Measurements from ENCODE around the gene SIPA1L3.
A peak's percentile ranks its signal among the peaks of the same experiment; 100 is the strongest.

SIPA1L3 gene

DNA sequence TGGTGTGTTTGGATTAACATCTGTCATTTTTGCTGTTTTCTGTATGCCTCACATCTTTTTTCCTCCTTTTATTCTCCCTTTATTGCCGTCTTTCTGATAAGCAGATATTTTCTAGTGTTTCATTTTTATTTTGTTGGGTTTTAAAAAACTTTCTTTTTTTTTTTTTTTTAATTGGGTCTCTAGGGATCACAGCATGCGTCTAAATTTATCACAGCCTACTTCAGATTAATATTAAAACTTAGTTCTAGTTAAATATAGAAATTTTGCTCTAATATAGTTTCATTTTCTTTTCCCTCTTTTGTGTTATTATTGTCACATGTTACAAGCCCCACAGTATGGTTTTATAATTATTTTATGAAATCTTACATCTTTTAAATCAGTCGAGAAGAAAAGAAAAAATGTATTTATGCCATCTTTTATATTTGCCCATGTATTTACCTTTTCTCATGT, 52.7 kb downstream of the SIPA1L3 start:
- H3K4me3 ChIP-seq (ENCODE audit: low read depth, low read length), result no peak overlapping the region
- TF ChIP-seq, protein P1, sequence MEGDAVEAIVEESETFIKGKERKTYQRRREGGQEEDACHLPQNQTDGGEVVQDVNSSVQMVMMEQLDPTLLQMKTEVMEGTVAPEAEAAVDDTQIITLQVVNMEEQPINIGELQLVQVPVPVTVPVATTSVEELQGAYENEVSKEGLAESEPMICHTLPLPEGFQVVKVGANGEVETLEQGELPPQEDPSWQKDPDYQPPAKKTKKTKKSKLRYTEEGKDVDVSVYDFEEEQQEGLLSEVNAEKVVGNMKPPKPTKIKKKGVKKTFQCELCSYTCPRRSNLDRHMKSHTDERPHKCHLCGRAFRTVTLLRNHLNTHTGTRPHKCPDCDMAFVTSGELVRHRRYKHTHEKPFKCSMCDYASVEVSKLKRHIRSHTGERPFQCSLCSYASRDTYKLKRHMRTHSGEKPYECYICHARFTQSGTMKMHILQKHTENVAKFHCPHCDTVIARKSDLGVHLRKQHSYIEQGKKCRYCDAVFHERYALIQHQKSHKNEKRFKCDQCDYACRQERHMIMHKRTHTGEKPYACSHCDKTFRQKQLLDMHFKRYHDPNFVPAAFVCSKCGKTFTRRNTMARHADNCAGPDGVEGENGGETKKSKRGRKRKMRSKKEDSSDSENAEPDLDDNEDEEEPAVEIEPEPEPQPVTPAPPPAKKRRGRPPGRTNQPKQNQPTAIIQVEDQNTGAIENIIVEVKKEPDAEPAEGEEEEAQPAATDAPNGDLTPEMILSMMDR (IDR thresholded peaks at IDR 0.05; ENCODE audit: low read depth, low read length), result no peak
- TF ChIP-seq, protein P2, sequence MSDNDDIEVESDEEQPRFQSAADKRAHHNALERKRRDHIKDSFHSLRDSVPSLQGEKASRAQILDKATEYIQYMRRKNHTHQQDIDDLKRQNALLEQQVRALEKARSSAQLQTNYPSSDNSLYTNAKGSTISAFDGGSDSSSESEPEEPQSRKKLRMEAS (IDR thresholded peaks at IDR 0.05; ENCODE audit: low read depth, low read length), result no peak
- TF ChIP-seq MYC (IDR thresholded peaks at IDR 0.05; ENCODE audit: low read depth, low read length), result no peak
- TF ChIP-seq POLR2A (IDR thresholded peaks at IDR 0.05; ENCODE audit: extremely low read depth, insufficient read length), result no peak
- DNase-seq (ENCODE audit: low read depth), result no peak

DNA sequence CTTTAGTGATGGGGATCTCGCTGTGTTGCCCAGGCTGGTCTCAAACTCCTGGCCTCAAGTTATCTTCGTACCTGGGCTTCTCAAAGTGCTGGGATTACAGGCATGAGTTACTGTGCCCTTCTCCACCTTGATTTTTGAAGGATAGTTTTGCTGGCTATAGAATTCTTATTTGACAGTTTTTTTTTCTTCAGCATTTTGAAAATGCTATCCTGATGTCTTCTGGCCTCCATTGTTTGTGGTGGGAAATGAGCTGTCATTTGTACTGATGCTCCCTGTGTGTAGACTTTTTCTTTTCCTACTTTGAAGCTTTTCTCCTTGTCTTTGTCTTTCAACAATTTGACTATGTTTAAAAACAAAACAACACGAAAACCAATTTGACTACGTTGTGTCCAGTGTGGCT, 54.2 kb downstream of the SIPA1L3 start:
- DNase-seq (ENCODE audit: low read depth), result no peak
- TF ChIP-seq, protein P1 (IDR thresholded peaks at IDR 0.05; ENCODE audit: low read depth, low read length), result no peak
- TF ChIP-seq, protein P2 (IDR thresholded peaks at IDR 0.05; ENCODE audit: low read depth, low read length), result no peak
- TF ChIP-seq MYC (IDR thresholded peaks at IDR 0.05; ENCODE audit: low read depth, low read length) (no peak), POLR2A (IDR thresholded peaks at IDR 0.05; ENCODE audit: extremely low read depth, insufficient read length) (no peak)
- no peak overlapping the region for H3K4me3 ChIP-seq (ENCODE audit: low read depth, low read length)

DNA sequence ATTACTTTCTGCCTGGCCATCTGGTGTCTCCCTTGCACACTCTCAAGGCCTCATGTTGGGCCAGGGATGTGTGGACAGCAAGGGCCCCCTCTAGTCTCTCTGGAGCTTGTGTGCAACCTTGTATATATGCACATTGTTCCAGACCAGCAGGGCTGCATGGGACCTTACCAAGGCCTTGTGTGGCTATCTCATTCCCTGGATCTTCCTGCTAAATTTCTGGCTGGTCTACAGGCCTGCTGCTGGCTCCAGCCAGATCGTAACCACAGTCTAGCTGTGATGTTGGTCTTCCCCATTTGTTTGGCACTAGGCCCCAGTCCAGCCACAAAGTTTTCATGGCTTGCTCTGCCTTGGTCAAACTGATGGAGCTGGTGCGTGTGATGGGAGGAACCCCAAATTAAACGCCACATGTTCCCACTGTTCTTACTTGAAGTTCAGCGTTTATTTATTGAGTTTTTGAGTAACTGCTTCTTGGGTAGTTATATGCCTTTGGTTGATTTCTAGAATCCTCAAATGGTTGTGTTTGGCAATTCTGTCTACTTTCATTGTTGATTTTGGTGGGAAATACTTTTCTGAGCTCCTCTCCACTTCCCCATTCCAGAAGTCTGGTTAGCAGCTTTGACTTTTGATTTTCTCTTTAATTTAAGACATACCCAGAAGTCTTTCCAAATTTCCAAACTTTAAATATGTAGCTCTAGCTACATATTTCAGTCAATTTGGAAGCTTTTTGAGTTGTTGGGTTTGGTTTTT, 56.4 kb downstream of the SIPA1L3 start:
- TF ChIP-seq POLR2A (IDR thresholded peaks at IDR 0.05; ENCODE audit: extremely low read depth, insufficient read length) (no peak), MYC (IDR thresholded peaks at IDR 0.05; ENCODE audit: low read depth, low read length) (no peak)
- TF ChIP-seq, protein P1 (IDR thresholded peaks at IDR 0.05; ENCODE audit: low read depth, low read length), result no peak
- TF ChIP-seq, protein P2 (IDR thresholded peaks at IDR 0.05; ENCODE audit: low read depth, low read length), result no peak
- no peak overlapping the region for H3K4me3 ChIP-seq (ENCODE audit: low read depth, low read length)
- peak; percentile 24 for DNase-seq (ENCODE audit: low read depth)

DNA sequence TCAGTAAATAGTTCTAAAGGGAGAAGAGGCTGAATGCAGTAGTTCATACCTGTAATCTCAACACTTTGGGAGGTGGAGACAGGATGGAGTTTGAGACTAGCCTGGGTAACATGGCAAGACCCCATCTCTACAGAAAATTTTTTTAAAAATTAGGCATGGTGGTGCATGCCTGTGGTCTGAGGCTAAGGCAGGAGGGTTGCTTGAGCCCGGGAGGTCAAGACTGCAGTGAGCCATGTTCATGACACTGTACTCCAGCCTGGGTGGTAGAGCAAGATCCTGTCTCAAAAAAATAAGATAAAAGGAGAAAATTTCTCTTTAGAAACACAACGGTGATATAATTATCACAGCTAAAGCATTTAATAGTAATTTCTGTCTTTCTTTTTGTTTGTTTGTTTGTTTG, 57.1 kb downstream of the SIPA1L3 start:
- no peak for DNase-seq (ENCODE audit: low read depth)
- no peak overlapping the region for H3K4me3 ChIP-seq (ENCODE audit: low read depth, low read length)
- TF ChIP-seq, protein P2 (IDR thresholded peaks at IDR 0.05; ENCODE audit: low read depth, low read length), result no peak
- TF ChIP-seq, protein P1 (IDR thresholded peaks at IDR 0.05; ENCODE audit: low read depth, low read length), result no peak
- no peak for TF ChIP-seq POLR2A (IDR thresholded peaks at IDR 0.05; ENCODE audit: extremely low read depth, insufficient read length)
- TF ChIP-seq MYC (IDR thresholded peaks at IDR 0.05; ENCODE audit: low read depth, low read length), result no peak

DNA sequence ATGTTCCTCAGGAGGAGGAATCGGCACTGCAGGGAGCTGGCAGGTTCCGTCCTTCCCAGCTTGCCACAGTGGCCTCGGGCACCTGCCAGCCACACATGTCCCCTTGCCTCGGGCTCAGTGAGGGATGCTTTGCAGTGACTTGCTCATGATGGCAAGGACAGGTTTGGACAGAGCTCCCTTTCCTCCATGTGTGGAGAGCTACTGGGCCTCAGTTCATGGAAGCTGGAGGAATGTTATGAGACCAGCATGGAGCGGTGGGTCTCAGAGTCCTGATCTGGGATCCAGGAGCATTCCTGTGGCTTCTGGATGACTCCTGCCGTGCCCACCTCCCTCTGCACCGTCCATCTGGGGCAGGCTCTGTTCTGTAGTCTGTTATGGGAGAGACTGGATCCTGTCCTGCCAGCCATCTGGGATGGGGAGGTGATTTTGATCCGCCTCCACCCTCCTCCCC, 59.2 kb downstream of the SIPA1L3 start:
- H3K4me3 ChIP-seq (ENCODE audit: low read depth, low read length), result no peak overlapping the region
- no peak for DNase-seq (ENCODE audit: low read depth)

More for the DNA sequence above, 59.2 kb downstream of the SIPA1L3 start:
- TF ChIP-seq POLR2A (IDR thresholded peaks at IDR 0.05; ENCODE audit: extremely low read depth, insufficient read length) (no peak), MYC (IDR thresholded peaks at IDR 0.05; ENCODE audit: low read depth, low read length) (no peak)
- TF ChIP-seq, protein P1 (IDR thresholded peaks at IDR 0.05; ENCODE audit: low read depth, low read length), result no peak
- TF ChIP-seq, protein P2 (IDR thresholded peaks at IDR 0.05; ENCODE audit: low read depth, low read length), result no peak

All from NB4 (cell line).